Small intestine (tissue), 7 donors: ENCODE measurements around the gene SPEM2. TPM values are rescaled to one million over a fixed set of nuclear protein-coding genes. Genes with fewer than 3 reads are reported as not detected.
"Not testable (repeated sequence)": the region's sequence is repeated elsewhere in the genome, so short reads cannot be mapped to it uniquely, and the experiment has no call there.

Experiments used
- DNase-seq, 2 donors: peaks; one replicate each; pipeline versions ENCODE4 v3.0.0 to v3.0.0-alpha.2; 2013
- FAIRE-seq: peaks from 2 replicates; lab custom pipeline; 2012; peaks lifted over from hg19 to GRCh38; lab: Jason Lieb, UNC
- H3K27ac ChIP-seq, 3 donors: one replicate each; pipeline ENCODE4 v1.5.1; 2013; ENCODE audit warnings: low read length in 2 of 3, mild to moderate bottlenecking in 2 of 3, control low read depth in 1 of 3, inconsistent platforms in 1 of 3, low read depth in 1 of 3, moderate library complexity in 1 of 3
- H3K27me3 ChIP-seq, 3 donors: one replicate each; pipeline ENCODE4 v1.6.1; 2013; ENCODE audit warnings: low read length in 3 of 3, inconsistent platforms in 1 of 3; ENCODE audit not compliant: control insufficient read depth in 3 of 3, insufficient read depth in 3 of 3
- H3K36me3 ChIP-seq, 3 donors: one replicate each; pipeline ENCODE4 v1.6.1; 2013; ENCODE audit warnings: low read length in 3 of 3, inconsistent platforms in 1 of 3, low read depth in 1 of 3, mild to moderate bottlenecking in 1 of 3, moderate library complexity in 1 of 3; ENCODE audit not compliant: control insufficient read depth in 3 of 3, insufficient read depth in 2 of 3
- H3K4me1 ChIP-seq, 3 donors: one replicate each; pipeline ENCODE4 v1.6.1; 2013; ENCODE audit warnings: low read length in 2 of 3, inconsistent platforms in 1 of 3, low read depth in 1 of 3, mild to moderate bottlenecking in 1 of 3, moderate library complexity in 1 of 3; ENCODE audit not compliant: control insufficient read depth in 3 of 3, insufficient read depth in 2 of 3
- H3K4me3 ChIP-seq, 3 donors: one replicate each; pipeline ENCODE4 v1.5.1; 2013; ENCODE audit warnings: low read length in 3 of 3, control low read depth in 1 of 3, inconsistent platforms in 1 of 3, low read depth in 1 of 3, mild to moderate bottlenecking in 1 of 3, moderate library complexity in 1 of 3
- H3K9me3 ChIP-seq, 2 donors: one replicate each; pipeline ENCODE4 v1.6.1; 2013; ENCODE audit warnings: low read depth in 1 of 2, low read length in 1 of 2; ENCODE audit not compliant: control insufficient read depth in 2 of 2, insufficient read depth in 1 of 2
- WGBS, 3 donors: extraction: QIAGEN DNeasy Blood & Tissue Kit; methylation state at CpG; one replicate each; pipeline ENCODE4 v1.1.7; 2013; 5-methylcytosine and 5-hydroxymethylcytosine counted together
- polyA plus RNA-seq, 4 donors: library from polyadenylated mRNA; stranded (reverse) in 3 of 4; unstranded in 1 of 4; fragments of 200-250 nt in 3 of 4; fragments of 120-200 nt in 1 of 4; gene quantifications; one replicate each; pipeline versions ENCODE4 v1.2.1 to v1.2.3, GENCODE V29; 2013
- donor health status: healthy with polysubstance abuse.
- donor health status: control.
- donor health status: control.
- donor health status: Bipolar disorder and iron deficiency.
- donor health status: healthy.

Gene SPEM2
- polyA plus RNA-seq, 4 donors, result not detected

- WGBS, 3 donors, result 49 to 73% (median 57%) methylated on average over 8 of the region's 8 CpGs
- H3K36me3 ChIP-seq, result peaks cover 0 to 69% (median 4%) of the 10 kb centered on the region in 3 donors
- not testable (repeated sequence) for H3K9me3 ChIP-seq, H3K27ac ChIP-seq, FAIRE-seq, H3K4me3 ChIP-seq, H3K27me3 ChIP-seq
- DNase-seq, result peak in 1 of 2 donors; percentile 45
- peaks cover 0 to 19% (median 2%) of the 10 kb centered on the region in 3 donors for H3K4me1 ChIP-seq
Measured at GRCh38 chr17:7470457-7470973, 45.1 kb downstream of the SPEM2 start.

GRCh38 chr17:7471729-7472128, 46.3 kb downstream of the SPEM2 start:
- no peak overlapping the region for H3K4me3 ChIP-seq

GRCh38 chr17:7474767-7475166, 49.4 kb downstream of the SPEM2 start:
- WGBS, 3 donors, result 91 to 97% (median 93%) methylated on average over 7 to 8 of the region's 8 CpGs
- Histone ChIP-seq H3K4me1 (peaks cover 0 to 45% (median 2%) of the 10 kb centered on the region in 3 donors), H3K27ac (peak overlapping the region in 1 of 3 donors; percentile 97)

More at GRCh38 chr17:7471729-7472128, 46.3 kb downstream of the SPEM2 start:
- H3K27me3 ChIP-seq, result no peaks in the 10 kb centered on the region
- no peaks in the 10 kb centered on the region for H3K9me3 ChIP-seq
- peaks cover 0 to 31% (median 2%) of the 10 kb centered on the region in 3 donors for H3K4me1 ChIP-seq
- H3K36me3 ChIP-seq, result peaks cover 0 to 65% (median 0%) of the 10 kb centered on the region in 3 donors
- DNase-seq (no peak), FAIRE-seq (no peak)
- 84 to 90% (median 86%) methylated on average over 2 of the region's 2 CpGs for WGBS, 3 donors
- no peak overlapping the region for H3K27ac ChIP-seq

GRCh38 chr17:7475764-7476422, 50.5 kb downstream of the SPEM2 start:
- no peaks in the 10 kb centered on the region for H3K9me3 ChIP-seq
- WGBS, 3 donors, result 64 to 81% (median 79%) methylated on average over 15 of the region's 15 CpGs
- peak overlapping the region in 2 of 3 donors; percentile 97 for H3K27ac ChIP-seq
- FAIRE-seq, result no peak
- H3K4me3 ChIP-seq, result no peak overlapping the region
- no peaks in the 10 kb centered on the region for H3K27me3 ChIP-seq
- peaks cover 0 to 55% (median 0%) of the 10 kb centered on the region in 3 donors for H3K36me3 ChIP-seq
- peak in 1 of 2 donors; percentile 86 for DNase-seq
- peaks cover 0 to 55% (median 4%) of the 10 kb centered on the region in 3 donors for H3K4me1 ChIP-seq

More at GRCh38 chr17:7474767-7475166, 49.4 kb downstream of the SPEM2 start:
- FAIRE-seq, H3K27me3 ChIP-seq, H3K9me3 ChIP-seq, H3K4me3 ChIP-seq: not testable (repeated sequence)
- peaks cover 0 to 60% (median 0%) of the 10 kb centered on the region in 3 donors for H3K36me3 ChIP-seq
- peak in 1 of 2 donors; percentile 46 for DNase-seq

- 27 to 36% (median 32%) methylated on average over 3 of the region's 3 CpGs for WGBS, 3 donors
- Histone ChIP-seq H3K4me3 (no peak overlapping the region), H3K4me1 (peaks cover 0 to 60% (median 4%) of the 10 kb centered on the region in 3 donors), H3K9me3 (no peaks in the 10 kb centered on the region), H3K27me3 (no peaks in the 10 kb centered on the region), H3K27ac (peak overlapping the region in 2 of 3 donors; percentile 97), H3K36me3 (peaks cover 0 to 51% (median 0%) of the 10 kb centered on the region in 3 donors)
- FAIRE-seq, result no peak
- no peak for DNase-seq
Measured at GRCh38 chr17:7476494-7476893, 51.1 kb downstream of the SPEM2 start.

- peaks cover 0 to 48% (median 0%) of the 10 kb centered on the region in 3 donors for H3K36me3 ChIP-seq
- no peak for FAIRE-seq
- no peaks in the 10 kb centered on the region for H3K9me3 ChIP-seq
- peak overlapping the region in 2 of 3 donors; percentile 97 for H3K27ac ChIP-seq
- H3K27me3 ChIP-seq, result no peaks in the 10 kb centered on the region
- 85 to 98% (median 95%) methylated on average over 5 of the region's 5 CpGs for WGBS, 3 donors
- H3K4me3 ChIP-seq, result peak overlapping the region in 1 of 3 donors; percentile 79
- no peak for DNase-seq
- H3K4me1 ChIP-seq, result peaks cover 0 to 60% (median 4%) of the 10 kb centered on the region in 3 donors
Measured at GRCh38 chr17:7476951-7477350, 51.5 kb downstream of the SPEM2 start.

Other genes starting within 250 kb of the SPEM2 start
- gene ASGR1, start 246.2 kb upstream of the SPEM2 start, polyA plus RNA-seq, result 1 to 10 TPM; 1.9 to 2.9 (median 2.7) TPM
- gene DLG4, start 205.8 kb upstream of the SPEM2 start, polyA plus RNA-seq, result 1 to 10 TPM in 3 of 4 donors, under 1 TPM in 1; 0.67 to 9.2 (median 4.2) TPM
- 1,000 to 10,000 TPM in 2 of 4 donors, 100 to 1,000 TPM in 2; 424 to 2,630 (median 1,444) TPM for gene ACADVL, start 205.7 kb upstream of the SPEM2 start, polyA plus RNA-seq
- gene DVL2, start 191.1 kb upstream of the SPEM2 start, polyA plus RNA-seq, result 10 to 100 TPM in 3 of 4 donors, 1 to 10 TPM in 1; 8.1 to 44.4 (median 16.0) TPM
- 10 to 100 TPM; 26.4 to 44.3 (median 36.0) TPM for gene PHF23, start 186.2 kb upstream of the SPEM2 start, polyA plus RNA-seq
- gene GABARAP, start 183.2 kb upstream of the SPEM2 start, polyA plus RNA-seq, result 1,000 to 10,000 TPM in 1 of 4 donors, 100 to 1,000 TPM in 3; 541 to 1,100 (median 797) TPM
- 100 to 1,000 TPM in 2 of 4 donors, 10 to 100 TPM in 2; 70.0 to 132 (median 89.3) TPM for gene CTDNEP1, start 173.9 kb upstream of the SPEM2 start, polyA plus RNA-seq
- gene ELP5, start 173.4 kb upstream of the SPEM2 start, polyA plus RNA-seq, result 10 to 100 TPM; 31.3 to 84.6 (median 45.4) TPM
- gene CLDN7, start 163.1 kb upstream of the SPEM2 start, polyA plus RNA-seq, result 100 to 1,000 TPM; 309 to 561 (median 332) TPM
- 1 to 10 TPM in 2 of 4 donors, under 1 TPM in 2; 0.31 to 5.0 (median 1.2) TPM for gene SLC2A4, start 143.9 kb upstream of the SPEM2 start, polyA plus RNA-seq
- gene YBX2, start 131.0 kb upstream of the SPEM2 start, polyA plus RNA-seq, result 10 to 100 TPM in 2 of 4 donors, 1 to 10 TPM in 2; 4.0 to 49.6 (median 11.1) TPM
- 100 to 1,000 TPM; 238 to 606 (median 340) TPM for gene EIF5A, start 118.0 kb upstream of the SPEM2 start, polyA plus RNA-seq
- gene GPS2, start 110.3 kb upstream of the SPEM2 start, polyA plus RNA-seq, result 100 to 1,000 TPM in 2 of 4 donors, 10 to 100 TPM in 2; 48.3 to 152 (median 86.3) TPM
- gene NEURL4, start 96.3 kb upstream of the SPEM2 start, polyA plus RNA-seq, result 10 to 100 TPM; 14.3 to 36.9 (median 22.7) TPM
- 10 to 100 TPM in 1 of 4 donors, 1 to 10 TPM in 3; 3.8 to 43.5 (median 8.5) TPM for gene ACAP1, start 89.1 kb upstream of the SPEM2 start, polyA plus RNA-seq
- 1 to 10 TPM; 6.0 to 8.6 (median 7.9) TPM for gene KCTD11, start 73.5 kb upstream of the SPEM2 start, polyA plus RNA-seq
- gene TMEM95, start 70.5 kb upstream of the SPEM2 start, polyA plus RNA-seq, result not detected
- gene TNK1, start 44.5 kb upstream of the SPEM2 start, polyA plus RNA-seq, result 10 to 100 TPM in 2 of 4 donors, 1 to 10 TPM in 2; 8.8 to 16.3 (median 10.7) TPM
- gene PLSCR3, start 31.1 kb upstream of the SPEM2 start, polyA plus RNA-seq, result 10 to 100 TPM in 3 of 4 donors, 1 to 10 TPM in 1; 6.3 to 18.0 (median 13.6) TPM
- 100 to 1,000 TPM; 193 to 771 (median 385) TPM for gene TMEM256, start 21.5 kb upstream of the SPEM2 start, polyA plus RNA-seq
- gene NLGN2, start 17.8 kb upstream of the SPEM2 start, polyA plus RNA-seq, result 1 to 10 TPM in 2 of 4 donors, under 1 TPM in 2; 0.22 to 6.1 (median 2.6) TPM
- not detected for gene SPEM1, start 5.3 kb upstream of the SPEM2 start, polyA plus RNA-seq
- not detected for gene SPEM3, start 3.2 kb downstream of the SPEM2 start, polyA plus RNA-seq
- gene TMEM102, start 9.8 kb downstream of the SPEM2 start, polyA plus RNA-seq, result 10 to 100 TPM in 2 of 4 donors, 1 to 10 TPM in 2; 9.3 to 14.9 (median 10.2) TPM
- gene FGF11, start 13.9 kb downstream of the SPEM2 start, polyA plus RNA-seq, result under 1 TPM in 2 of 4 donors, not detected in 2; 0.61 to 0.86 TPM
- gene CHRNB1, start 19.4 kb downstream of the SPEM2 start, polyA plus RNA-seq, result 10 to 100 TPM in 3 of 4 donors, 1 to 10 TPM in 1; 8.4 to 11.9 (median 10.4) TPM
- gene ZBTB4, start 54.0 kb downstream of the SPEM2 start, polyA plus RNA-seq, result 10 to 100 TPM in 2 of 4 donors, 1 to 10 TPM in 2; 7.6 to 76.4 (median 12.4) TPM
- gene SLC35G6, start 55.8 kb downstream of the SPEM2 start, polyA plus RNA-seq, result under 1 TPM in 1 of 4 donors, not detected in 3; 0.49 TPM
- 100 to 1,000 TPM in 1 of 4 donors, 10 to 100 TPM in 2, 1 to 10 TPM in 1; 10.0 to 104 (median 20.8) TPM for gene POLR2A, start 58.8 kb downstream of the SPEM2 start, polyA plus RNA-seq
- gene TNFSF12, start 123.4 kb downstream of the SPEM2 start, polyA plus RNA-seq, result 10 to 100 TPM in 3 of 4 donors, 1 to 10 TPM in 1; 8.1 to 31.1 (median 22.1) TPM
- gene TNFSF13, start 133.1 kb downstream of the SPEM2 start, polyA plus RNA-seq, result 100 to 1,000 TPM in 1 of 4 donors, 10 to 100 TPM in 3; 23.0 to 107 (median 28.5) TPM
- 10 to 100 TPM; 39.8 to 66.7 (median 53.3) TPM for gene SENP3, start 136.3 kb downstream of the SPEM2 start, polyA plus RNA-seq
- 100 to 1,000 TPM in 3 of 4 donors, 10 to 100 TPM in 1; 60.2 to 708 (median 171) TPM for gene CD68, start 154.0 kb downstream of the SPEM2 start, polyA plus RNA-seq
- gene MPDU1, start 158.2 kb downstream of the SPEM2 start, polyA plus RNA-seq, result 100 to 1,000 TPM in 2 of 4 donors, 10 to 100 TPM in 2; 69.7 to 126 (median 96.4) TPM
- 1 to 10 TPM in 2 of 4 donors, not detected in 2; 1.2 to 1.3 TPM for gene SOX15, start 164.5 kb downstream of the SPEM2 start, polyA plus RNA-seq
- gene FXR2, start 189.3 kb downstream of the SPEM2 start, polyA plus RNA-seq, result 10 to 100 TPM; 25.1 to 41.1 (median 30.9) TPM
- gene SAT2, start 202.2 kb downstream of the SPEM2 start, polyA plus RNA-seq, result 1,000 to 10,000 TPM in 2 of 4 donors, 100 to 1,000 TPM in 2; 204 to 1,210 (median 689) TPM
- gene SHBG, start 204.5 kb downstream of the SPEM2 start, polyA plus RNA-seq, result 10 to 100 TPM in 3 of 4 donors, 1 to 10 TPM in 1; 2.6 to 38.8 (median 20.6) TPM
- 1 to 10 TPM in 2 of 4 donors, not detected in 2; 1.1 to 1.9 TPM for gene ATP1B2, start 225.3 kb downstream of the SPEM2 start, polyA plus RNA-seq